ENCODE results near the gene ARHGAP45.
"Not testable (repeated sequence)": the region's sequence is repeated elsewhere in the genome, so short reads cannot be mapped to it uniquely, and the experiment has no call there.

Gene ARHGAP45

GRCh38 chr19:1116726-1117581, 50.0 kb downstream of the ARHGAP45 start:
- DNase-seq (ENCODE audit: low read depth), result no peak

- no peak for DNase-seq (ENCODE audit: low read depth)
Measured at GRCh38 chr19:1117654-1118053, 50.7 kb downstream of the ARHGAP45 start.

- DNase-seq (ENCODE audit: low read depth), result no peak
Measured at GRCh38 chr19:1118999-1119398, 52.0 kb downstream of the ARHGAP45 start.

GRCh38 chr19:1119475-1120217, 52.7 kb downstream of the ARHGAP45 start:
- no peak for DNase-seq (ENCODE audit: low read depth)

GRCh38 chr19:1121395-1121794, 54.4 kb downstream of the ARHGAP45 start:
- no peak for DNase-seq (ENCODE audit: low read depth)

GRCh38 chr19:1122021-1122971, 55.3 kb downstream of the ARHGAP45 start:
- DNase-seq (ENCODE audit: low read depth), result no peak

GRCh38 chr19:1122972-1123363, 56.0 kb downstream of the ARHGAP45 start:
- DNase-seq (ENCODE audit: low read depth), result peak; percentile 81

GRCh38 chr19:1123381-1123780, 56.4 kb downstream of the ARHGAP45 start:
- DNase-seq (ENCODE audit: low read depth), result no peak

GRCh38 chr19:1123885-1124677, 57.1 kb downstream of the ARHGAP45 start:
- DNase-seq (ENCODE audit: low read depth), result no peak

GRCh38 chr19:1125601-1126467, 58.9 kb downstream of the ARHGAP45 start:
- DNase-seq (ENCODE audit: low read depth), result peak; percentile 90

GRCh38 chr19:1126984-1127760, 60.2 kb downstream of the ARHGAP45 start:
- DNase-seq (ENCODE audit: low read depth), result no peak

- no peak for DNase-seq (ENCODE audit: low read depth)
Measured at GRCh38 chr19:1128106-1128505, 61.1 kb downstream of the ARHGAP45 start.

- not testable (repeated sequence) for DNase-seq (ENCODE audit: low read depth)
Measured at GRCh38 chr19:1129084-1129483, 62.1 kb downstream of the ARHGAP45 start.

- DNase-seq (ENCODE audit: low read depth), result no peak
Measured at GRCh38 chr19:1129535-1129934, 62.6 kb downstream of the ARHGAP45 start.

GRCh38 chr19:1130771-1131717, 64.1 kb downstream of the ARHGAP45 start:
- DNase-seq (ENCODE audit: low read depth), result peak; percentile 14

GRCh38 chr19:1131718-1132551, 65.0 kb downstream of the ARHGAP45 start:
- DNase-seq (ENCODE audit: low read depth), result peak; percentile 89
